Upper lobe of left lung (tissue), 6 donors: ENCODE data around the gene HUNK. TPM values are rescaled to one million over a fixed set of nuclear protein-coding genes. Genes with fewer than 3 reads are reported as not detected.
A peak's percentile ranks its signal among the peaks of the same experiment; 100 is the strongest.

Source experiments
- ATAC-seq, 2 donors: fragments of 200-7000 bp; cut with Tn5 transposase; one replicate each; pipeline ENCODE4 v1.9.1; 2022; ENCODE audit warnings: mild to moderate bottlenecking in 2 of 2, moderate library complexity in 2 of 2; ENCODE audit not compliant: low FRiP score in 2 of 2
- DNase-seq, 2 donors: peaks; one replicate each; pipeline ENCODE4 v3.0.0-alpha.2; 2019 to 2020
- H3K27ac ChIP-seq, 4 donors: fragments of 200-600 bp; sonication (generic); one replicate each; pipeline ENCODE4 v1.5.1; 2016 to 2019
- H3K27me3 ChIP-seq, 4 donors: fragments of 200-600 bp; sonication (generic); one replicate each; pipeline ENCODE4 v1.5.1; 2017 to 2019
- H3K36me3 ChIP-seq, 4 donors: fragments of 200-600 bp; sonication (generic); one replicate each; pipeline ENCODE4 v1.5.1; 2016 to 2019
- H3K4me1 ChIP-seq, 4 donors: fragments of 200-600 bp; sonication (generic); one replicate each; pipeline ENCODE4 v1.5.1; 2018 to 2019
- H3K4me3 ChIP-seq, 4 donors: fragments of 200-600 bp; sonication (generic); one replicate each; pipeline ENCODE4 v1.5.1; 2017 to 2019; ENCODE audit warnings: mild to moderate bottlenecking in 2 of 4, moderate library complexity in 1 of 4
- H3K9me3 ChIP-seq, 4 donors: fragments of 200-600 bp; sonication (generic); one replicate each; pipeline ENCODE4 v1.5.1; 2018 to 2019
- CTCF ChIP-seq, 6 experiments: fragments of 450-650 bp in 4 of 6; fragments of 200-600 bp in 2 of 6; sonication (generic) in 2 of 6; IDR thresholded peaks; one replicate each; pipeline ENCODE4 v1.5.1; 2016 to 2019; ENCODE audit warnings: antibody characterized with exemption in 6 of 6
- EP300 ChIP-seq, 4 donors: sonication (generic); formaldehyde crosslinking; IDR thresholded peaks; one replicate each; pipeline ENCODE4 v1.5.1; 2017; ENCODE audit warnings: antibody characterized with exemption in 4 of 4, control low read depth in 2 of 4
- POLR2A ChIP-seq, 4 donors: fragments of 450-650 bp; IDR thresholded peaks; one replicate each; pipeline ENCODE4 v1.5.1; 2016 to 2017; ENCODE audit warnings: antibody characterized with exemption in 4 of 4, mild to moderate bottlenecking in 2 of 4
- POLR2AphosphoS5 ChIP-seq, 2 donors: sonication (generic); formaldehyde crosslinking; IDR thresholded peaks; one replicate each; pipeline ENCODE4 v1.5.1; 2017; ENCODE audit warnings: antibody characterized with exemption in 2 of 2
- WGBS, 2 donors: methylation state at CpG; one replicate each; pipeline ENCODE4 v1.1.5; 2017 to 2018; 5-methylcytosine and 5-hydroxymethylcytosine counted together
- total RNA-seq, 6 donors: library from RNA; depleted of rRNA in 4 of 6; stranded (reverse); fragments of >200 nt in 4 of 6; gene quantifications; one replicate each; pipeline versions ENCODE4 v1.1.0 to v1.2.1, GENCODE V29; 2016 to 2021
- donor health status: DM: no; HTN: no; CAD: no; lungs with moderate emphysema.
- donor health status: DM: no; HTN: yes; CAD: no; lungs with severe emphysema.

HUNK gene
- total RNA-seq, 6 donors from 2014 or later, result 1.1 to 6.2 (median 2.2) TPM

GRCh38 chr21:31918250-31918775 is 45.5 kb downstream of the HUNK start:
- no peaks in the 10 kb centered on the region for H3K9me3 ChIP-seq
- TF ChIP-seq CTCF (IDR thresholded peaks at IDR 0.05), result no peak
- no peak for TF ChIP-seq POLR2A (IDR thresholded peaks at IDR 0.05)
- TF ChIP-seq EP300 (IDR thresholded peaks at IDR 0.05), result no peak
- no peak for TF ChIP-seq POLR2AphosphoS5 (IDR thresholded peaks at IDR 0.05)
- no peak overlapping the region for H3K4me3 ChIP-seq
- ATAC-seq (no peak), DNase-seq (no peak)
- H3K4me1 ChIP-seq, result no peaks in the 10 kb centered on the region
- 94 to 96% methylated on average over 3 of the region's 3 CpGs for WGBS, 2 donors
- H3K27me3 ChIP-seq, result no peaks in the 10 kb centered on the region
- H3K27ac ChIP-seq, result no peak overlapping the region
- no peaks in the 10 kb centered on the region for H3K36me3 ChIP-seq

GRCh38 chr21:31920275-31920674 is 47.5 kb downstream of the HUNK start:
- H3K4me3 ChIP-seq, result no peak overlapping the region
- no peaks in the 10 kb centered on the region for H3K27me3 ChIP-seq
- DNase-seq, result no peak
- H3K27ac ChIP-seq, result no peak overlapping the region
- WGBS, 2 donors, result 70 to 86% methylated on average over 1 of the region's 1 CpG
- TF ChIP-seq POLR2A (IDR thresholded peaks at IDR 0.05), result no peak
- TF ChIP-seq CTCF (IDR thresholded peaks at IDR 0.05), result no peak
- TF ChIP-seq EP300 (IDR thresholded peaks at IDR 0.05), result no peak
- TF ChIP-seq POLR2AphosphoS5 (IDR thresholded peaks at IDR 0.05), result no peak
- no peaks in the 10 kb centered on the region for H3K9me3 ChIP-seq
- H3K4me1 ChIP-seq, result no peaks in the 10 kb centered on the region
- ATAC-seq, result no peak
- H3K36me3 ChIP-seq, result no peaks in the 10 kb centered on the region

- Histone ChIP-seq H3K4me1 (no peaks in the 10 kb centered on the region), H3K9me3 (no peaks in the 10 kb centered on the region), H3K27ac (no peak overlapping the region), H3K27me3 (no peaks in the 10 kb centered on the region), H3K4me3 (no peak overlapping the region), H3K36me3 (no peaks in the 10 kb centered on the region)
- DNase-seq (no peak), ATAC-seq (no peak)
- TF ChIP-seq EP300 (IDR thresholded peaks at IDR 0.05) (no peak), CTCF (IDR thresholded peaks at IDR 0.05) (no peak), POLR2AphosphoS5 (IDR thresholded peaks at IDR 0.05) (no peak), POLR2A (IDR thresholded peaks at IDR 0.05) (no peak)
- WGBS, 2 donors, result 83 to 87% methylated on average over 6 of the region's 6 CpGs
Observed at GRCh38 chr21:31921079-31921478, 48.3 kb downstream of the HUNK start.

GRCh38 chr21:31922881-31923280 is 50.1 kb downstream of the HUNK start:
- 93 to 94% methylated on average over 10 of the region's 10 CpGs for WGBS, 2 donors
- no peak for ATAC-seq
- Histone ChIP-seq H3K27ac (no peak overlapping the region), H3K9me3 (peaks cover 0 to 5% (median 0%) of the 10 kb centered on the region in 4 donors), H3K36me3 (no peaks in the 10 kb centered on the region), H3K4me1 (no peaks in the 10 kb centered on the region), H3K27me3 (no peaks in the 10 kb centered on the region), H3K4me3 (no peak overlapping the region)
- no peak for DNase-seq
- TF ChIP-seq POLR2A (IDR thresholded peaks at IDR 0.05) (no peak), CTCF (IDR thresholded peaks at IDR 0.05) (no peak), POLR2AphosphoS5 (IDR thresholded peaks at IDR 0.05) (no peak)

- ATAC-seq (peak in 1 of 2 donors; percentile 47), DNase-seq (peak in 1 of 2 donors; percentile 51)
- no peaks in the 10 kb centered on the region for H3K36me3 ChIP-seq
- H3K4me1 ChIP-seq, result no peaks in the 10 kb centered on the region
- H3K9me3 ChIP-seq, result peaks cover 0 to 5% (median 0%) of the 10 kb centered on the region in 4 donors
- 100% methylated on average over 3 of the region's 3 CpGs for WGBS, 2 donors
- H3K27ac ChIP-seq, result no peak overlapping the region
- H3K4me3 ChIP-seq, result no peak overlapping the region
- TF ChIP-seq POLR2A (IDR thresholded peaks at IDR 0.05) (no peak), CTCF (IDR thresholded peaks at IDR 0.05) (no peak), POLR2AphosphoS5 (IDR thresholded peaks at IDR 0.05) (no peak), EP300 (IDR thresholded peaks at IDR 0.05) (no peak)
- H3K27me3 ChIP-seq, result no peaks in the 10 kb centered on the region
Observed at GRCh38 chr21:31923756-31924155, 50.9 kb downstream of the HUNK start.
